Measurements from ENCODE around the gene FAAP100. TPM values are rescaled to one million over a fixed set of nuclear protein-coding genes. Genes with fewer than 3 reads are reported as not detected.

The FAAP100 gene
- total RNA-seq, 1 experiment from 2014 or later: 34.0 TPM

- Histone ChIP-seq H3K27ac (peak overlapping the region; percentile 96), H3F3A (ENCODE audit: insufficient read depth, low read depth) (peaks cover 52% of the 10 kb centered on the region), H3K36me3 (ENCODE audit: low read depth) (peaks cover 28% of the 10 kb centered on the region), H3K79me2 (ENCODE audit: low read depth) (peaks cover 58% of the 10 kb centered on the region), H3K4me1 (replicated peaks; ENCODE audit: insufficient read depth) (peaks cover 21% of the 10 kb centered on the region), H2AFZ (no peak overlapping the region), H3K4me3 (peak overlapping the region; percentile 76), H3K9me3 (ENCODE audit: insufficient read depth, low read depth) (no peaks in the 10 kb centered on the region), H3K9me2 (ENCODE audit: insufficient read depth) (no peaks in the 10 kb centered on the region), H4K20me1 (ENCODE audit: insufficient read depth) (peaks cover 29% of the 10 kb centered on the region), H3K4me2 (peak overlapping the region; percentile 87), H3K27me3 (ENCODE audit: insufficient read depth, low read depth) (no peaks in the 10 kb centered on the region)
- intact Hi-C loops (cut with micrococcal nuclease; ENCODE audit: unreplicated experiment): no loop called here
- TF ChIP-seq EZH2 (IDR thresholded peaks at IDR 0.05; ENCODE audit: low read depth): no peak
- TF ChIP-seq, protein P1, sequence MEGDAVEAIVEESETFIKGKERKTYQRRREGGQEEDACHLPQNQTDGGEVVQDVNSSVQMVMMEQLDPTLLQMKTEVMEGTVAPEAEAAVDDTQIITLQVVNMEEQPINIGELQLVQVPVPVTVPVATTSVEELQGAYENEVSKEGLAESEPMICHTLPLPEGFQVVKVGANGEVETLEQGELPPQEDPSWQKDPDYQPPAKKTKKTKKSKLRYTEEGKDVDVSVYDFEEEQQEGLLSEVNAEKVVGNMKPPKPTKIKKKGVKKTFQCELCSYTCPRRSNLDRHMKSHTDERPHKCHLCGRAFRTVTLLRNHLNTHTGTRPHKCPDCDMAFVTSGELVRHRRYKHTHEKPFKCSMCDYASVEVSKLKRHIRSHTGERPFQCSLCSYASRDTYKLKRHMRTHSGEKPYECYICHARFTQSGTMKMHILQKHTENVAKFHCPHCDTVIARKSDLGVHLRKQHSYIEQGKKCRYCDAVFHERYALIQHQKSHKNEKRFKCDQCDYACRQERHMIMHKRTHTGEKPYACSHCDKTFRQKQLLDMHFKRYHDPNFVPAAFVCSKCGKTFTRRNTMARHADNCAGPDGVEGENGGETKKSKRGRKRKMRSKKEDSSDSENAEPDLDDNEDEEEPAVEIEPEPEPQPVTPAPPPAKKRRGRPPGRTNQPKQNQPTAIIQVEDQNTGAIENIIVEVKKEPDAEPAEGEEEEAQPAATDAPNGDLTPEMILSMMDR (conservative IDR thresholded peaks at IDR 0.05): no peak
- POLR2A ChIA-PET (ENCODE audit: unreplicated experiment): interaction anchor here (0.6 kb wide), 2 partner anchors 199 to 584 kb away, joined by 3 read pairs; no protein-coding TSS in a partner anchor
- BruUV-seq (replicated peaks): no TSS peak
- CTCF ChIA-PET: no interaction called here
- DNase-seq: no peak
These were observed 37.7 kb downstream of the FAAP100 start for GRCh38 chr17:81514489-81514738.

DNA sequence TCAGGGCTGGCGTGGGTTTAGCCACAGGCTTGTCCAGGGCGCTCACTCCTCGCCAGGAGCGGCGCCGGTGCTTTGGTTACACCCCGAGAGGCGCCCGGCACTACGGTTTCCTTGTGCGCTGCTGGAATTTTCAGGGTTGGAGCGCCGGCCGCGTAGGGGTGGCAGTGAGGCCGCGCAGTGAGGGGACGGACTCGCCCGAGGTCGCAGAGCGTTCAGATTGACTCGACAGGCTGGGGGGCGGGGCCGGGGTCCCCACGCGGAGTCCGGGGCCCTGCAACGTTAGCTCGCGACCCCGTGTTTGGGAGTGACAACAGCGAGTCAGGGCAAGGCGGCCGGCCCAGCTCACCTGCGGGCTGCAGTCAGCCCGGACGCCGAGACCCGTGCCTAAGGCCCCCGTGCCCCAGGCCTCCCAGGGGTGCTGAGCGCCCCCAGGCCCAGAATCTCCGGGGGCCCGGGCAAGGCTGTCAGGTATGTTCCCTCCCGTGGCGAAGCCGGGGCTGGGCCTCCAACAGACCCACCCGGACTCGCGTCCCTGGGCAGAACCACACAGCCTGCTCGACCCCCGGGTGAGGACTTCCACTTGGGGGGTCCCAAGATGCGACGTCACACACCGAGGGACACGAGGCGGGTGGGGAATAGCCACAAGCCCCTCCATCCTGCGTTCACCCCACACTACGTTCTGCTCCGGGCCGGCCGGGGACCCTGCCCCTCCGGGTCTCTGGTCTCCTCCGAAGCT lies 38.2 kb downstream of the FAAP100 start:
- Histone ChIP-seq H2AFZ (no peak overlapping the region), H3K4me3 (peak overlapping the region; percentile 76), H3K27me3 (ENCODE audit: insufficient read depth, low read depth) (no peaks in the 10 kb centered on the region), H3F3A (ENCODE audit: insufficient read depth, low read depth) (peaks cover 57% of the 10 kb centered on the region), H4K20me1 (ENCODE audit: insufficient read depth) (peaks cover 34% of the 10 kb centered on the region), H3K4me1 (replicated peaks; ENCODE audit: insufficient read depth) (peaks cover 23% of the 10 kb centered on the region), H3K27ac (peak overlapping the region; percentile 96), H3K9me2 (ENCODE audit: insufficient read depth) (no peaks in the 10 kb centered on the region), H3K4me2 (peak overlapping the region; percentile 87), H3K9me3 (ENCODE audit: insufficient read depth, low read depth) (no peaks in the 10 kb centered on the region), H3K36me3 (ENCODE audit: low read depth) (peaks cover 32% of the 10 kb centered on the region), H3K79me2 (ENCODE audit: low read depth) (peaks cover 63% of the 10 kb centered on the region)
- CTCF ChIA-PET: no interaction called here
- BruUV-seq (replicated peaks): no TSS peak
- TF ChIP-seq, protein P1 (conservative IDR thresholded peaks at IDR 0.05): no peak
- no peak for TF ChIP-seq EZH2 (IDR thresholded peaks at IDR 0.05; ENCODE audit: low read depth)
- intact Hi-C loops (cut with micrococcal nuclease; ENCODE audit: unreplicated experiment): no loop called here
- POLR2A ChIA-PET (ENCODE audit: unreplicated experiment): interaction anchor here (0.6 kb wide), 2 partner anchors 199 to 585 kb away, joined by 3 read pairs; no protein-coding TSS in a partner anchor
- DNase-seq: peak; percentile 41 to 63

- Histone ChIP-seq H3K4me2 (peak overlapping the region; percentile 87), H2AFZ (no peak overlapping the region), H3K9me3 (ENCODE audit: insufficient read depth, low read depth) (no peaks in the 10 kb centered on the region), H3K36me3 (ENCODE audit: low read depth) (peaks cover 32% of the 10 kb centered on the region), H3K27me3 (ENCODE audit: insufficient read depth, low read depth) (no peaks in the 10 kb centered on the region), H3F3A (ENCODE audit: insufficient read depth, low read depth) (peaks cover 62% of the 10 kb centered on the region), H3K27ac (peak overlapping the region; percentile 96), H3K4me3 (peak overlapping the region; percentile 76), H4K20me1 (ENCODE audit: insufficient read depth) (peaks cover 39% of the 10 kb centered on the region), H3K79me2 (ENCODE audit: low read depth) (peaks cover 67% of the 10 kb centered on the region), H3K4me1 (replicated peaks; ENCODE audit: insufficient read depth) (peaks cover 19% of the 10 kb centered on the region), H3K9me2 (ENCODE audit: insufficient read depth) (no peaks in the 10 kb centered on the region)
- peak in 1 of 2 experiments; percentile 74 for DNase-seq
- BruUV-seq (replicated peaks): TSS peak; percentile 10
- CTCF ChIA-PET: interaction anchor here (0.6 kb wide), 1 partner anchor 164 kb away, joined by 4 read pairs; no protein-coding TSS in a partner anchor
- POLR2A ChIA-PET (ENCODE audit: unreplicated experiment): interaction anchor here (0.6 kb wide), 1 partner anchor 97 kb away, joined by 27 read pairs; no protein-coding TSS in a partner anchor
- TF ChIP-seq EZH2 (IDR thresholded peaks at IDR 0.05; ENCODE audit: low read depth): no peak
- TF ChIP-seq, protein P1 (conservative IDR thresholded peaks at IDR 0.05): no peak
- intact Hi-C loops (cut with micrococcal nuclease; ENCODE audit: unreplicated experiment): no loop called here
These were observed 38.8 kb downstream of the FAAP100 start for GRCh38 chr17:81513372-81513752.
